ENCODE results near the gene TUBB2B. TPM values are rescaled to one million over a fixed set of nuclear protein-coding genes. Genes with fewer than 3 reads are reported as not detected.

Gene TUBB2B
- total and polyA plus RNA-seq, 2 experiments from 2014 or later = 355 to 794 TPM

GRCh38 chr6:3270258-3270657 is 42.8 kb upstream of the TUBB2B start (continued):
- no peak for TF ChIP-seq CTCF (conservative IDR thresholded peaks at IDR 0.05; ENCODE audit: low read depth in 2 of 2)
- TF ChIP-seq, protein P1, sequence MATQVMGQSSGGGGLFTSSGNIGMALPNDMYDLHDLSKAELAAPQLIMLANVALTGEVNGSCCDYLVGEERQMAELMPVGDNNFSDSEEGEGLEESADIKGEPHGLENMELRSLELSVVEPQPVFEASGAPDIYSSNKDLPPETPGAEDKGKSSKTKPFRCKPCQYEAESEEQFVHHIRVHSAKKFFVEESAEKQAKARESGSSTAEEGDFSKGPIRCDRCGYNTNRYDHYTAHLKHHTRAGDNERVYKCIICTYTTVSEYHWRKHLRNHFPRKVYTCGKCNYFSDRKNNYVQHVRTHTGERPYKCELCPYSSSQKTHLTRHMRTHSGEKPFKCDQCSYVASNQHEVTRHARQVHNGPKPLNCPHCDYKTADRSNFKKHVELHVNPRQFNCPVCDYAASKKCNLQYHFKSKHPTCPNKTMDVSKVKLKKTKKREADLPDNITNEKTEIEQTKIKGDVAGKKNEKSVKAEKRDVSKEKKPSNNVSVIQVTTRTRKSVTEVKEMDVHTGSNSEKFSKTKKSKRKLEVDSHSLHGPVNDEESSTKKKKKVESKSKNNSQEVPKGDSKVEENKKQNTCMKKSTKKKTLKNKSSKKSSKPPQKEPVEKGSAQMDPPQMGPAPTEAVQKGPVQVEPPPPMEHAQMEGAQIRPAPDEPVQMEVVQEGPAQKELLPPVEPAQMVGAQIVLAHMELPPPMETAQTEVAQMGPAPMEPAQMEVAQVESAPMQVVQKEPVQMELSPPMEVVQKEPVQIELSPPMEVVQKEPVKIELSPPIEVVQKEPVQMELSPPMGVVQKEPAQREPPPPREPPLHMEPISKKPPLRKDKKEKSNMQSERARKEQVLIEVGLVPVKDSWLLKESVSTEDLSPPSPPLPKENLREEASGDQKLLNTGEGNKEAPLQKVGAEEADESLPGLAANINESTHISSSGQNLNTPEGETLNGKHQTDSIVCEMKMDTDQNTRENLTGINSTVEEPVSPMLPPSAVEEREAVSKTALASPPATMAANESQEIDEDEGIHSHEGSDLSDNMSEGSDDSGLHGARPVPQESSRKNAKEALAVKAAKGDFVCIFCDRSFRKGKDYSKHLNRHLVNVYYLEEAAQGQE (IDR thresholded peaks at IDR 0.05; ENCODE audit: unreplicated experiment) = no peak
- no peak for TF ChIP-seq ZNF331 (CRISPR knock-in tag; IDR thresholded peaks at IDR 0.05; ENCODE audit: low read depth)
- TF ChIP-seq ETS1 (IDR thresholded peaks at IDR 0.05) = no peak

DNA sequence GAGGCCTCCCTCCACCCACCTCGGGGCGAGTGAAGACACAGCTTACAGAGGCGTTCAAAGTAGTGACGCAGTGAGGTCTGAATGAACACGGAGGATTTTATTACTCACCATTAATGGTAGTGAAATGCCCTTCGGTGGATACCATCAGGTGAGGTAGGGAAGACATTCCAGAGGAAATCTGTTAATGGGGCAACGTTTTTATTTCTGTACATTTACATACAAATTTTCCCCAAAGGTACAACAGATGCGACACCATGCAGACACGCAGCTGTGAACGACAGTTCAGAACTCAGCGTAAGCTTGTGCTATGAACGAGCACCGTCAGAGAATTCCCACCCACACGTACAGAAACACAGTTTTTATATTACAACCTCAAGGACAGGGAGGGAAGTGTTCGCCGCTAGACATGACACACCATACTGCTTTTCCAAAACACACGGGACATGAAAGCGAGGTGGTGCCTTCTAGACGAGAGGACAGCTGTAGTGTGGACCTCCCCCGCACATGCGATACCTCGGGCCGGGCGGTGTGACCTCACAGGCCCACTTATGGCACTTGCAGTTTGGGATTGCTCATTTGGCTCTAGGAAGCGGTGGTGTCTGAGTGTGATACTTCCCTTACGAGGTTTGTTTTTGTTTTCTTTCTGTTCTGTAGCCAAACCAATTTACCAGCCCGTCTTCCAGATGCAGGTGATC is 42.0 kb upstream of the TUBB2B start:
- TF ChIP-seq ZNF331 (CRISPR knock-in tag; IDR thresholded peaks at IDR 0.05; ENCODE audit: low read depth) = no peak
- DNase-seq (ENCODE audit: low spot score) (no peak), ATAC-seq (no peak)
- Mint-ChIP-seq H3K9me3 (no peaks in the 10 kb centered on the region; the same call in 2 of the 3 replicates), H3K36me3 (ENCODE audit: low read depth) (peaks cover 80% of the 10 kb centered on the region), H3K27ac (peak overlapping the region; percentile 44; the same call in 1 of the 2 replicates), H3K4me1 (peaks cover 11% of the 10 kb centered on the region), H3K27me3 (ENCODE audit: insufficient read depth, low read depth, poor library complexity) (peaks cover 13% of the 10 kb centered on the region), H3K4me3 (no peak overlapping the region)
- H3K4me3 ChIP-seq = no peak overlapping the region
- H4K20me1 ChIP-seq (replicated peaks; ENCODE audit: insufficient read depth) = peaks cover 29% of the 10 kb centered on the region
- peaks cover 18% of the 10 kb centered on the region for H3K36me3 ChIP-seq (ENCODE audit: insufficient read depth)
- H2AFZ ChIP-seq = no peak overlapping the region
- 0 out of 2 replicates have a peak overlapping the region, but pooled peaks have one; percentile 63 for H3K27ac ChIP-seq (ENCODE audit: low read depth)
- 0 out of 2 replicates have a peak, but pooled peaks cover 10% of the 10 kb centered on the region for H3F3A ChIP-seq (replicated peaks; ENCODE audit: low read depth)
- peaks cover 38% of the 10 kb centered on the region for H3K79me2 ChIP-seq (replicated peaks; ENCODE audit: insufficient read depth)
- H3K27me3 ChIP-seq (ENCODE audit: insufficient read depth) = no peaks in the 10 kb centered on the region
- no peaks in the 10 kb centered on the region for H3K9me2 ChIP-seq (ENCODE audit: insufficient read depth)
- no peak overlapping the region for H3K4me2 ChIP-seq
- no peaks in the 10 kb centered on the region; the same call in 1 of the 2 replicates for H3K4me1 ChIP-seq (ENCODE audit: insufficient read depth)

- H4K20me1 ChIP-seq (replicated peaks; ENCODE audit: insufficient read depth) = peaks cover 29% of the 10 kb centered on the region
- no peak overlapping the region for H3K4me2 ChIP-seq
- H3K27me3 ChIP-seq (ENCODE audit: insufficient read depth) = no peaks in the 10 kb centered on the region
- H3K27ac ChIP-seq (ENCODE audit: low read depth) = 0 out of 2 replicates have a peak overlapping the region, but pooled peaks have one; percentile 66
- peaks cover 10% of the 10 kb centered on the region for H3K27me3 Mint-ChIP-seq (ENCODE audit: insufficient read depth, low read depth, poor library complexity)
- ATAC-seq (no peak), DNase-seq (ENCODE audit: low spot score) (no peak)
- no peaks in the 10 kb centered on the region; the same call in 2 of the 3 replicates for H3K9me3 Mint-ChIP-seq
- H3K4me1 ChIP-seq (ENCODE audit: insufficient read depth) = no peaks in the 10 kb centered on the region; the same call in 1 of the 2 replicates
- H3K36me3 Mint-ChIP-seq (ENCODE audit: low read depth) = peaks cover 75% of the 10 kb centered on the region
- H3K9me2 ChIP-seq (ENCODE audit: insufficient read depth) = no peaks in the 10 kb centered on the region
- no peak overlapping the region for H3K4me3 Mint-ChIP-seq
- peaks cover 18% of the 10 kb centered on the region for H3K36me3 ChIP-seq (ENCODE audit: insufficient read depth)
- H3K4me1 Mint-ChIP-seq = peaks cover 6% of the 10 kb centered on the region
- H3K27ac Mint-ChIP-seq = no peak overlapping the region
- H3F3A ChIP-seq (replicated peaks; ENCODE audit: low read depth) = 0 out of 2 replicates have a peak, but pooled peaks cover 10% of the 10 kb centered on the region
- H3K79me2 ChIP-seq (replicated peaks; ENCODE audit: insufficient read depth) = peaks cover 45% of the 10 kb centered on the region
- H2AFZ ChIP-seq = no peak overlapping the region
- no peak overlapping the region for H3K4me3 ChIP-seq
- TF ChIP-seq ZNF331 (CRISPR knock-in tag; IDR thresholded peaks at IDR 0.05; ENCODE audit: low read depth) = no peak
- no peak for TF ChIP-seq EZH2 (IDR thresholded peaks at IDR 0.05; ENCODE audit: low read depth, unreplicated experiment)
- no peak for TF ChIP-seq JUNB (IDR thresholded peaks at IDR 0.05; ENCODE audit: unreplicated experiment)
- no peak for TF ChIP-seq STAT1 (IDR thresholded peaks at IDR 0.05; ENCODE audit: unreplicated experiment)
- TF ChIP-seq POLR2AphosphoS5 (IDR thresholded peaks at IDR 0.05; ENCODE audit: low read depth) = no peak
Observed at GRCh38 chr6:3268680-3269079, 41.2 kb upstream of the TUBB2B start.
